HepG2 (cell line): Measurements from ENCODE around the gene RAE1. TPM values are rescaled to one million over a fixed set of nuclear protein-coding genes. Genes with fewer than 3 reads are reported as not detected.

ENCODE experiments used
- ATAC-seq: fragments of 200-7000 bp; cut with Tn5 transposase; 3 replicates; pipeline ENCODE4 v1.9.1; 2020; ENCODE audit warnings: mild to moderate bottlenecking, moderate library complexity
- BruUV-seq: library from RNA; stranded (reverse); fragments of 400-500 nt; replicated peaks from 2 replicates; lab custom pipeline; 2021; lab: Mats Ljungman, UMichigan
- CTCF ChIA-PET: fragments of 300-600 bp; formaldehyde crosslinking; extraction: SDS; loops from one replicate; lab custom pipeline; 2021; ENCODE audit warnings: low total read pairs, inconsistent platforms, low intra/inter-chr PET ratio; lab: Yijun Ruan, JAX
- POLR2A ChIA-PET: fragments of 350-600 bp; sonication (Branson Sonifier 250); formaldehyde crosslinking; loops from one replicate; lab custom pipeline; 2020; ENCODE audit warnings: antibody characterized with exemption, inconsistent platforms; lab: Yijun Ruan, JAX
- DNase-seq: peaks from one replicate; pipeline ENCODE4 v3.0.0-alpha.2; 2015; ENCODE audit warnings: low spot score
- FAIRE-seq: peaks from 3 replicates; lab custom pipeline; 2011; peaks lifted over from hg19 to GRCh38; lab: Jason Lieb, UNC
- H2AFZ ChIP-seq: one replicate; pipeline ENCODE4 v1.6.1; 2011; ENCODE audit warnings: low read length, inconsistent platforms
- H3K27ac ChIP-seq: fragments of 300-600 bp; 3 replicates; pipeline ENCODE4 v1.8.0; 2011; ENCODE audit warnings: mixed run types, mild to moderate bottlenecking, mixed read lengths, low read length, inconsistent platforms; ENCODE audit not compliant: insufficient read depth; ENCODE audit errors: extremely low read length
- H3K27me3 ChIP-seq, 2 experiments: fragments of 200-600 bp in 1 of 2; 2 replicates in 1 of 2; 3 replicates in 1 of 2; pipeline versions ENCODE4 v1.6.0 to v1.8.0; 2011; ENCODE audit warnings: low read length in 2 of 2, mild to moderate bottlenecking in 2 of 2, moderate library complexity in 2 of 2, inconsistent platforms in 1 of 2; ENCODE audit not compliant: insufficient read depth in 2 of 2, control insufficient read depth in 1 of 2
- H3K36me3 ChIP-seq, 2 experiments: fragments of 200-600 bp in 1 of 2; replicated peaks in 1 of 2; 2 replicates in 1 of 2; 3 replicates in 1 of 2; pipeline versions ENCODE4 v1.5.1 to v1.8.0; 2011; ENCODE audit warnings: low read length in 2 of 2, inconsistent platforms in 1 of 2; ENCODE audit not compliant: insufficient read depth in 2 of 2, control insufficient read depth in 1 of 2
- H3K4me1 ChIP-seq: 2 replicates; pipeline ENCODE4 v1.5.1; 2012; ENCODE audit warnings: low read length, inconsistent platforms; ENCODE audit not compliant: insufficient read depth
- H3K4me2 ChIP-seq: 2 replicates; pipeline ENCODE4 v1.6.0; 2011; ENCODE audit warnings: low read depth, low read length, inconsistent platforms
- H3K4me3 ChIP-seq, 3 experiments: fragments of 200-600 bp in 1 of 3; sonication (generic), shearing (Covaris generic) in 1 of 3; replicated peaks in 1 of 3; 2 replicates each; pipeline ENCODE4 v1.5.1; 2011 to 2016; ENCODE audit warnings: low read length in 3 of 3, inconsistent platforms in 2 of 3, low read depth in 2 of 3, mild to moderate bottlenecking in 2 of 3, control low read depth in 1 of 3, mixed read lengths in 1 of 3; ENCODE audit not compliant: insufficient read depth in 1 of 3
- H3K79me2 ChIP-seq: one replicate; pipeline ENCODE4 v1.6.1; 2011; ENCODE audit warnings: low read length, inconsistent platforms; ENCODE audit not compliant: insufficient read depth
- H3K9ac ChIP-seq: 2 replicates; pipeline ENCODE4 v1.6.0; 2011; ENCODE audit warnings: mild to moderate bottlenecking, low read depth, low read length, inconsistent platforms; ENCODE audit not compliant: insufficient read depth
- H3K9me3 ChIP-seq: 2 replicates; pipeline ENCODE4 v1.5.1; 2012; ENCODE audit warnings: mild to moderate bottlenecking, low read length
- H4K20me1 ChIP-seq: 2 replicates; pipeline ENCODE4 v1.6.0; 2011; ENCODE audit warnings: inconsistent platforms, mild to moderate bottlenecking, low read length, moderate library complexity; ENCODE audit not compliant: insufficient read depth
- FOXK2 ChIP-seq: fragments of 450-650 bp; IDR thresholded peaks from 2 replicates; pipeline ENCODE4 v1.6.1; 2016
- HNRNPK ChIP-seq: fragments of 200-400 bp; formaldehyde crosslinking; IDR thresholded peaks from 2 replicates; pipeline ENCODE4 v1.6.1; 2018; ENCODE audit warnings: low read length, low read depth, moderate library complexity, mild to moderate bottlenecking; ENCODE audit not compliant: poor library complexity, severe bottlenecking
- SNRNP70 ChIP-seq: fragments of 200-400 bp; formaldehyde crosslinking; IDR thresholded peaks from 2 replicates; pipeline ENCODE4 v1.6.1; 2017; ENCODE audit warnings: mild to moderate bottlenecking, low read depth, low read length, moderate library complexity
- ZFP36L2 ChIP-seq: sonication (generic); formaldehyde crosslinking; IDR thresholded peaks from 2 replicates; pipeline ENCODE4 v1.4.0; 2020; ENCODE audit warnings: missing genetic modification reagents
- ZNF629 ChIP-seq: sonication (generic); formaldehyde crosslinking; conservative IDR thresholded peaks from 2 replicates; pipeline ENCODE4 v1.5.0; 2020; ENCODE audit warnings: missing genetic modification reagents
- WGBS: methylation state at CpG from one replicate; pipeline ENCODE4 v1.1.6; 2017; ENCODE audit warnings: low lambda C conversion rate; 5-methylcytosine and 5-hydroxymethylcytosine counted together
- in situ Hi-C: cut with HindIII; loops from 2 replicates; pipeline ENCODE4 v1.10.0; 2017; ENCODE audit warnings: low pct_unique_long_range_greater_than_20kb; ENCODE audit not compliant: extremely low pct_ligation_motif_present
- intact Hi-C: fragments of 100-400 bp; cut with micrococcal nuclease; formaldehyde crosslinking; loops from one replicate; pipeline ENCODE4 v1.10.0; 2022; ENCODE audit not compliant: unreplicated experiment
- polyA plus RNA-seq, 8 experiments: library from polyadenylated mRNA; depleted of rRNA in 3 of 8; stranded (reverse) in 7 of 8; unstranded in 1 of 8; fragments of >200 nt; fragmentation: Illumina TruSeq in 4 of 8; extraction: Trizol in 4 of 8; gene quantifications; 2 replicates each; pipeline versions ENCODE4 v1.2.1 to v1.2.3, GENCODE V29; 2011 to 2016; ENCODE audit warnings: low read depth in 4 of 8, missing spikeins in 1 of 8, mixed read lengths in 1 of 8; ENCODE audit not compliant: insufficient read depth in 1 of 8
- total RNA-seq, 5 experiments: library from RNA; depleted of rRNA; stranded (reverse); fragments of >200 nt; fragmentation: Illumina TruSeq; extraction: Trizol; gene quantifications; 2 replicates each; pipeline ENCODE4 v1.2.3, GENCODE V29; 2016; ENCODE audit warnings: low read depth in 1 of 5

The RAE1 gene
- total and polyA plus RNA-seq, 2 of the 13 experiments (the other 11 are each of a cell fraction or from before 2014, with no cell fraction given) = 36.1 to 72.9 TPM

DNA sequence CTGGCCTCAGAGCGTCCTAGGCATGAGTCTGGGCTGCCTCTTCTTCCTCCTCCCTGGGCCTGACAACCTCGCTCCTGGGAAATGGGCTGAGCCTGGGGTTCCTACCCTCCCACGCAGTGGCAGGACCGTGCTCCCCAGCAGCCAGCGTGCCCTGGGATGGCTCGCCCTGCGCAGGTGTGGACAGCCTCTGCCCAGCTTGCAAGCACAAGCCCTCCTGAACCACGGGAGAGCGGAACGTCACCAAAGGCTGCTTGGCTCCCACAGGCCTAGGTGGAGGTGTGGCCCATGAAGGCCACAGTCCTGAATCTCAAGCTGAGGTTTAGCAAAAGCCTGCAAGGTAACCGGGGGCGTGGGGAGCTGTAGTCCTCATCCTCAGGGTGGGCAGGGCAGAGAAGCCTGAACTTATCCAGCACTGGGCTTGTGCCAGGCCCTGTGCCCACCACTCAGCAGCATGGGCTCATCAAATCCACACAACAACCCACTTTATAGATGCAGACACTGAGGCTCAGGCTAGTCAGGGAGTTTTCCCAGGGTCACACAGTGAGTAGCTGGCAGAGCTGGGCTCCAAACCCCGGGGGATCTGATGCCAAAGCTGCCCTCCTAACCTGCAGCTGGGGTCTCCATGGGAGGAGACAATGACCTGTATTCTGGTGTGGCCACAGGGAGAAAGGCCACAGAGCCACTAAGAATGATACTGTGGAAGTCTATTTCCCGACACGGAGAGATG, 65.4 kb downstream of the RAE1 start:
- Histone ChIP-seq H3K4me1 (0 out of 2 replicates have a peak, but pooled peaks cover 10% of the 10 kb centered on the region), H3K9me3 (no peaks in the 10 kb centered on the region), H4K20me1 (no peaks in the 10 kb centered on the region), H3K9ac (no peak overlapping the region), H3K4me3 (no peak overlapping the region), H3K79me2 (no peaks in the 10 kb centered on the region), H3K4me2 (no peak overlapping the region), H3K36me3 (no peaks in the 10 kb centered on the region), H3K27me3 (peaks cover 16 to 68% of the 10 kb centered on the region in 2 experiments; a peak in 4 of 5 replicates), H2AFZ (no peak overlapping the region), H3K27ac (no peak overlapping the region)
- CTCF ChIA-PET = no interaction called here
- ATAC-seq (no peak), DNase-seq (no peak), FAIRE-seq (no peak)
- peak; percentile 56 for TF ChIP-seq ZNF629 (CRISPR knock-in tag)
- no peak for TF ChIP-seq ZFP36L2 (CRISPR knock-in tag)
- POLR2A ChIA-PET = no interaction called here
- BruUV-seq = no TSS peak
- in situ Hi-C loops = no loop called here
- intact Hi-C loops = no loop called here
- 37% methylated on average over 15 of the region's 15 CpGs for WGBS

GRCh38 chr20:57417051-57417689, 66.1 kb downstream of the RAE1 start:
- no peak overlapping the region for H3K27ac ChIP-seq
- no peak for ATAC-seq
- POLR2A ChIA-PET = no interaction called here
- peaks cover 18 to 75% of the 10 kb centered on the region in 2 experiments for H3K27me3 ChIP-seq
- TF ChIP-seq HNRNPK (peak; percentile 88), SNRNP70 (no peak), FOXK2 (0 out of 2 replicates have a peak, but pooled peaks have one; percentile 24)
- TF ChIP-seq, all 625 proteins: peak for 2
- Histone ChIP-seq H3K36me3 (no peaks in the 10 kb centered on the region), H3K4me3 (no peak overlapping the region), H3K79me2 (no peaks in the 10 kb centered on the region), H4K20me1 (no peaks in the 10 kb centered on the region), H2AFZ (no peak overlapping the region), H3K4me2 (no peak overlapping the region), H3K9me3 (no peaks in the 10 kb centered on the region), H3K9ac (no peak overlapping the region), H3K4me1 (0 out of 2 replicates have a peak, but pooled peaks cover 3% of the 10 kb centered on the region)
- no peak for DNase-seq
- WGBS = 9% methylated on average over 6 of the region's 6 CpGs
- intact Hi-C loops (no loop called here), in situ Hi-C loops (no loop called here)
- CTCF ChIA-PET = no interaction called here
- FAIRE-seq = no peak
- BruUV-seq = no TSS peak
